A549 (cell line): ENCODE results near the gene SMIM34.
"Not testable (repeated sequence)": the region's sequence is repeated elsewhere in the genome, so short reads cannot be mapped to it uniquely, and the experiment has no call there.

Source experiments
- CBX2 ChIP-seq: fragments of 200-600 bp; sonication (generic); IDR thresholded peaks from 2 replicates; pipeline ENCODE4 v1.6.1; 2016; ENCODE audit warnings: low read depth, mild to moderate bottlenecking, borderline replicate concordance
- CHD4 ChIP-seq: fragments of 200-600 bp; sonication (generic); IDR thresholded peaks from 2 replicates; pipeline ENCODE4 v1.6.1; 2016; ENCODE audit warnings: antibody characterized with exemption, mild to moderate bottlenecking, borderline replicate concordance
- CTCF ChIP-seq: fragments of >200 bp; sonication (Bioruptor Twin); formaldehyde crosslinking; IDR thresholded peaks from 3 replicates; pipeline ENCODE4 v1.5.1; 2016
- E2F6 ChIP-seq: IDR thresholded peaks from 2 replicates; pipeline ENCODE4 v1.6.1; 2012; ENCODE audit warnings: low read depth, borderline replicate concordance
- ELK1 ChIP-seq: fragments of 150-350 bp; IDR thresholded peaks from 2 replicates; pipeline ENCODE4 v1.6.1; 2014; ENCODE audit warnings: low read depth, mild to moderate bottlenecking, low read length
- HDAC2 ChIP-seq: fragments of 200-600 bp; sonication (generic); IDR thresholded peaks from 2 replicates; pipeline ENCODE4 v1.6.1; 2016
- JUN ChIP-seq, 2 experiments: fragments of >200 bp; sonication (Bioruptor Twin); formaldehyde crosslinking; IDR thresholded peaks; 2 replicates in 1 of 2; 3 replicates in 1 of 2; pipeline ENCODE4 v1.6.1; 2016 to 2017
- MAX ChIP-seq: IDR thresholded peaks from 2 replicates; pipeline ENCODE4 v1.6.1; 2012
- POLR2A ChIP-seq: IDR thresholded peaks from 2 replicates; pipeline ENCODE4 v1.6.1; 2012; ENCODE audit warnings: mild to moderate bottlenecking, low read length
- RAD21 ChIP-seq, 2 experiments: fragments of >200 bp in 1 of 2; sonication (Bioruptor Twin) in 1 of 2; formaldehyde crosslinking in 1 of 2; IDR thresholded peaks in 1 of 2; conservative IDR thresholded peaks in 1 of 2; 2 replicates in 1 of 2; 3 replicates in 1 of 2; pipeline ENCODE4 v1.6.1; 2012 to 2018; ENCODE audit warnings: inconsistent platforms in 1 of 2

- not testable (repeated sequence) for TF ChIP-seq MAX; CTCF; POLR2A; CHD4; HDAC2; JUN (IDR thresholded peaks at IDR 0.05); CBX2; ELK1; RAD21 (conservative IDR thresholded peaks at IDR 0.05 in 1 of 2, IDR thresholded peaks at IDR 0.05 in 1 of 2); E2F6
Observed at GRCh38 chr21:34428441-34428840, 4.7 kb upstream of the SMIM34 start.
